DOHH2 (cell line): ENCODE measurements around the gene VASP.

Experiments
- CTCF ChIP-seq: fragments of 200-600 bp; sonication (generic); IDR thresholded peaks from one replicate; pipeline ENCODE4 v1.5.1; 2014; ENCODE audit warnings: antibody characterized with exemption, mild to moderate bottlenecking, low read depth, low read length; ENCODE audit not compliant: poor library complexity, severe bottlenecking
- EZH2phosphoT487 ChIP-seq: fragments of 200-600 bp; sonication (generic); IDR thresholded peaks from 2 replicates; pipeline ENCODE4 v1.6.1; 2017; ENCODE audit warnings: borderline replicate concordance, mild to moderate bottlenecking, antibody characterized with exemption, low read length, moderate library complexity, mixed read lengths

DNA sequence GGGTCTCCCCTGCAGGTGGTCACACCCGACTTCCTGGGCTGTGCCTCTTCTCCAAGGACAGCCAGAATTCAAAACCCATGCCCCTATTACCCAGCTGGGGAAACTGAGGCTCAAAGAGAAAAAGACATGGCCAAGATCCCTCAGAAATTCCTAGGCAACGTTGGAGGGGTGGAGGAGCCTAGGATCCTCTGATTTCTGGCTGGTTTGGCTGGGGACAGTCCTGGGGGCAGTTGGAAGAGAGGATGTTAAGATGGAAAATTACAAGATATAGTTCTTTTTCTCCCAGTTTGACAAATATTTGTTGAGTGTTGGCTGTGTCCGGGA, 2.4 kb downstream of the VASP start:
- TF ChIP-seq CTCF (no peak), EZH2phosphoT487 (no peak)
